ENCODE results near the gene PRICKLE1. TPM values are rescaled to one million over a fixed set of nuclear protein-coding genes. Genes with fewer than 3 reads are reported as not detected.

PRICKLE1 gene
- total and polyA plus RNA-seq, 10 of the 15 experiments (the other 5 are each of a cell fraction or from before 2014, with no cell fraction given), result 0.47 to 2.8 (median 0.86) TPM

GRCh38 chr12:42407306-42407705 lies 182.2 kb downstream of the PRICKLE1 start:
- H3K4me3 ChIP-seq, result no peak overlapping the region
- ChIA-PET POLR2A (no interaction called here), CTCF (no interaction called here), RAD21 (ENCODE audit: unreplicated experiment) (no interaction called here), SMC1A (ENCODE audit: uncharacterized antibody, unreplicated experiment) (interaction anchor here (0.8 kb wide), 1 partner anchor 161 kb away, joined by 3 read pairs; no protein-coding TSS in a partner anchor)
- no peaks in the 10 kb centered on the region for H3K27me3 ChIP-seq (replicated peaks in 1 of 2; ENCODE audit: control insufficient read depth in 2 of 2, insufficient read depth in 2 of 2, low read length in 1 of 2)
- H3K4me1 ChIP-seq (ENCODE audit: control insufficient read depth, insufficient read depth, low read length), result no peaks in the 10 kb centered on the region
- in situ Hi-C loops (cut with MboI), result no loop called here
- H2AFZ ChIP-seq (ENCODE audit: control insufficient read depth, low read depth, low read length), result no peak overlapping the region
- H3K36me3 ChIP-seq (ENCODE audit: control insufficient read depth in 2 of 2, insufficient read depth in 2 of 2, low read length in 1 of 2), result peaks cover 0 to 3% of the 10 kb centered on the region in 2 experiments
- H3K4me2 ChIP-seq (ENCODE audit: control insufficient read depth, insufficient read depth), result no peak overlapping the region
- H3K9me3 ChIP-seq (replicated peaks; ENCODE audit: control insufficient read depth, insufficient read depth, low read length), result no peaks in the 10 kb centered on the region
- DNase-seq (ENCODE audit: low read depth, low spot score) (no peak), FAIRE-seq (no peak), ATAC-seq (no peak)
- H3K9ac ChIP-seq (ENCODE audit: control insufficient read depth, insufficient read depth, low read length), result no peak overlapping the region
- H3K27ac ChIP-seq (ENCODE audit: control insufficient read depth, insufficient read depth), result no peak overlapping the region
- H3K79me2 ChIP-seq (ENCODE audit: control insufficient read depth, insufficient read depth, low read length), result no peaks in the 10 kb centered on the region
- TF ChIP-seq HDAC2 (IDR thresholded peaks at IDR 0.05) (no peak), NR2F1 (conservative IDR thresholded peaks at IDR 0.05) (no peak), NKRF (conservative IDR thresholded peaks at IDR 0.05) (no peak), FOXM1 (IDR thresholded peaks at IDR 0.05; ENCODE audit: low read depth, low read length) (no peak), SMAD5 (IDR thresholded peaks at IDR 0.05; ENCODE audit: low read depth) (no peak), SIN3A (IDR thresholded peaks at IDR 0.05; ENCODE audit: low read depth, low read length) (no peak), ZZZ3 (IDR thresholded peaks at IDR 0.05; ENCODE audit: control insufficient read depth, insufficient read length, low read depth) (no peak), RBBP5 (conservative IDR thresholded peaks at IDR 0.05) (no peak), NFIC (IDR thresholded peaks at IDR 0.05; ENCODE audit: low read depth, low read length) (no peak), FOS (IDR thresholded peaks at IDR 0.05; ENCODE audit: borderline replicate concordance, extremely low read depth, insufficient read length) (no peak), TARDBP (IDR thresholded peaks at IDR 0.05; ENCODE audit: borderline replicate concordance) (no peak), PAX5 (IDR thresholded peaks at IDR 0.05; ENCODE audit: borderline replicate concordance, low read depth, low read length) (no peak), SREBF1 (IDR thresholded peaks at IDR 0.05; ENCODE audit: low read length) (no peak)
- BruUV-seq (replicated peaks), result no TSS peak
- 93% methylated on average over 1 of the region's 1 CpG for WGBS (ENCODE audit: insufficient coverage, insufficient replicate concordance, low lambda C conversion rate, missing lambda C conversion rate)
- intact Hi-C loops (cut with micrococcal nuclease; ENCODE audit: unreplicated experiment), result loop anchor here (10.0 kb wide), 1 partner anchor 167 kb away; no protein-coding TSS in a partner anchor
- H4K20me1 ChIP-seq (ENCODE audit: control insufficient read depth, insufficient read depth), result no peaks in the 10 kb centered on the region

Small RNA genes within 50 kb of the gene (small RNA-seq; reads per million reads assigned to genes)
- gene AC079600.1 (not detected), gene AC079600.2 (not detected), gene RF00019 (not detected)

All from GM12878 (cell line).